GM12891 (cell line): ENCODE data around the gene PREX1.

Source experiments
- SPI1 ChIP-seq: IDR thresholded peaks from 2 replicates; pipeline ENCODE4 v1.6.1; 2011; ENCODE audit warnings: low read depth, low read length, control low read depth
- TAF1 ChIP-seq: IDR thresholded peaks from 2 replicates; pipeline ENCODE4 v1.6.1; 2011; ENCODE audit warnings: low read depth, low read length, control low read depth

DNA sequence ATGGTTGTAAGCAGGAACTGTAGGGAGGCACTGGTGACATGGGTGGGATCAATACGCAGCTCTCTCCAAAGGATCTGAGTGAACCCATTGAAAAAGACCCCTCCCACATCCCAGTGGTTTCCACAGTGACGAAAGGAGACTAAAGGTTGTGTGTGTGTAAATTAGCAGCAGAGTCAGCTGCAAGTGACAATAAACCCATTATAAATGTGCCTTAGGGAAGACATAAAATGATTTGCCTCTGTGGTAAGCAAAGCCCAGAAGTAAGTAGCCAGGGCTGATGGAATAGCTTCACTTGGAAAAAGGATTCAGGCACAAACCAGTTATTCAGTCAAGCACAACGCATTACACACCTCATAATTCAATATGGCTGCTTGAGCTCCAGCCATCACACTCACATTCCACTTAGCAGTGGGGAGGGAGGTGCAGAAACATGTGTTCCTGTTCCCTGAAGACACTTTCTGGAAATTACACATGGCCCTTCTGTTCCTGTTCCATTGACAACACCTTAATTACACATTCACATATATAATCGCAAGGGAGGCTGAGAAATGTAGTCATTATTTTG, 231.4 kb downstream of the PREX1 start:
- TF ChIP-seq TAF1, result no peak
- TF ChIP-seq SPI1, result no peak
